Esophagus muscularis mucosa (tissue), 4 donors: ENCODE results near the gene AGAP1. TPM values are rescaled to one million over a fixed set of nuclear protein-coding genes. Genes with fewer than 3 reads are reported as not detected.

Experiments
- DNase-seq: peaks from one replicate; pipeline ENCODE4 v3.0.0-alpha.2; 2017; ENCODE audit errors: extremely low spot score
- H3K27ac ChIP-seq, 4 donors: fragments of 200-600 bp; sonication (generic); replicated peaks in 1 of 4; 1 replicate in 3 of 4; 2 replicates in 1 of 4; pipeline ENCODE4 v1.5.1; 2016 to 2019; ENCODE audit warnings: mild to moderate bottlenecking in 1 of 4
- H3K27me3 ChIP-seq, 4 donors: fragments of 200-600 bp; sonication (generic); one replicate each; pipeline versions ENCODE4 v1.5.1 to v1.6.0; 2016 to 2019
- H3K36me3 ChIP-seq, 4 donors: fragments of 200-600 bp; sonication (generic); one replicate each; pipeline ENCODE4 v1.5.1; 2016 to 2019
- H3K4me1 ChIP-seq, 4 donors: fragments of 200-600 bp; sonication (generic); one replicate each; pipeline ENCODE4 v1.5.1; 2016 to 2019
- H3K4me3 ChIP-seq, 4 donors: fragments of 200-600 bp; sonication (generic); 1 replicate in 2 of 4; 2 replicates in 2 of 4; pipeline ENCODE4 v1.5.1; 2016 to 2019; ENCODE audit warnings: mild to moderate bottlenecking in 4 of 4, moderate library complexity in 1 of 4
- H3K9me3 ChIP-seq, 4 donors: fragments of 200-600 bp; sonication (generic); 1 replicate in 3 of 4; 2 replicates in 1 of 4; pipeline ENCODE4 v1.5.1; 2016 to 2019
- CTCF ChIP-seq, 3 experiments: fragments of 200-600 bp in 2 of 3; fragments of 450-650 bp in 1 of 3; sonication (generic) in 2 of 3; IDR thresholded peaks; one replicate each; pipeline ENCODE4 v1.5.1; 2017 to 2019; ENCODE audit warnings: antibody characterized with exemption in 3 of 3, mild to moderate bottlenecking in 2 of 3, moderate library complexity in 1 of 3
- EP300 ChIP-seq: sonication (generic); formaldehyde crosslinking; IDR thresholded peaks from one replicate; pipeline ENCODE4 v1.6.1; 2017; ENCODE audit warnings: antibody characterized with exemption
- POLR2A ChIP-seq: fragments of 450-650 bp; IDR thresholded peaks from one replicate; pipeline ENCODE4 v1.6.1; 2017; ENCODE audit warnings: antibody characterized with exemption, moderate library complexity, mild to moderate bottlenecking, low read depth
- POLR2AphosphoS5 ChIP-seq, 2 donors: sonication (generic); formaldehyde crosslinking; IDR thresholded peaks; one replicate each; pipeline ENCODE4 v1.6.1; 2017; ENCODE audit warnings: antibody characterized with exemption in 2 of 2
- WGBS: methylation state at CpG from one replicate; pipeline ENCODE4 v1.1.5; 2018; 5-methylcytosine and 5-hydroxymethylcytosine counted together
- intact Hi-C: fragments of 100-400 bp; cut with DNase I; formaldehyde crosslinking; loops from one replicate; pipeline ENCODE4 v1.15.1; 2023
- total RNA-seq, 4 donors: library from RNA; depleted of rRNA; stranded (reverse); fragments of >200 nt; gene quantifications; one replicate each; pipeline versions ENCODE4 v1.1.0 to v1.2.1, GENCODE V29; 2016

AGAP1 gene
- total RNA-seq, 4 donors from 2014 or later = 37.9 to 62.4 (median 47.2) TPM

GRCh38 chr2:235914756-235915155 lies 420.9 kb downstream of the AGAP1 start:
- Histone ChIP-seq H3K27ac (no peak overlapping the region), H3K27me3 (no peaks in the 10 kb centered on the region), H3K4me1 (no peaks in the 10 kb centered on the region), H3K36me3 (peaks cover 0 to 34% (median 19%) of the 10 kb centered on the region in 4 donors), H3K4me3 (no peak overlapping the region), H3K9me3 (no peaks in the 10 kb centered on the region)
- intact Hi-C loops = no loop called here
- 99% methylated on average over 7 of the region's 9 CpGs for WGBS
- no peak for DNase-seq
- TF ChIP-seq EP300 = no peak
- no peak for TF ChIP-seq POLR2AphosphoS5 (IDR thresholded peaks at IDR 0.05)
- TF ChIP-seq POLR2A = no peak

GRCh38 chr2:235917506-235917905 lies 423.7 kb downstream of the AGAP1 start:
- H3K4me1 ChIP-seq = peaks cover 0 to 6% (median 0%) of the 10 kb centered on the region in 4 donors
- 90% methylated on average over 19 of the region's 19 CpGs for WGBS
- H3K4me3 ChIP-seq = no peak overlapping the region
- peaks cover 0 to 30% (median 13%) of the 10 kb centered on the region in 4 donors for H3K36me3 ChIP-seq
- H3K27me3 ChIP-seq = no peaks in the 10 kb centered on the region
- no peak for DNase-seq
- TF ChIP-seq EP300 (no peak), POLR2A (no peak), CTCF (IDR thresholded peaks at IDR 0.05) (no peak), POLR2AphosphoS5 (IDR thresholded peaks at IDR 0.05) (no peak)
- intact Hi-C loops = no loop called here
- H3K9me3 ChIP-seq = no peaks in the 10 kb centered on the region
- H3K27ac ChIP-seq = no peak overlapping the region

- no peak for DNase-seq
- Histone ChIP-seq H3K4me1 (peaks cover 0 to 6% (median 0%) of the 10 kb centered on the region in 4 donors), H3K36me3 (peaks cover 0 to 29% (median 13%) of the 10 kb centered on the region in 4 donors), H3K9me3 (no peaks in the 10 kb centered on the region), H3K27ac (no peak overlapping the region), H3K27me3 (no peaks in the 10 kb centered on the region), H3K4me3 (no peak overlapping the region)
- intact Hi-C loops = no loop called here
- TF ChIP-seq EP300 (no peak), POLR2A (no peak), CTCF (IDR thresholded peaks at IDR 0.05) (no peak), POLR2AphosphoS5 (IDR thresholded peaks at IDR 0.05) (no peak)
- 89% methylated on average over 8 of the region's 8 CpGs for WGBS
Observed at GRCh38 chr2:235918876-235919275, 425.0 kb downstream of the AGAP1 start.

- intact Hi-C loops = no loop called here
- peaks cover 0 to 15% (median 2%) of the 10 kb centered on the region in 4 donors for H3K36me3 ChIP-seq
- peaks cover 0 to 6% (median 0%) of the 10 kb centered on the region in 4 donors for H3K4me1 ChIP-seq
- no peak for DNase-seq
- WGBS = 95% methylated on average over 7 of the region's 7 CpGs
- no peaks in the 10 kb centered on the region for H3K27me3 ChIP-seq
- no peak overlapping the region for H3K27ac ChIP-seq
- H3K9me3 ChIP-seq = no peaks in the 10 kb centered on the region
- TF ChIP-seq POLR2AphosphoS5 (IDR thresholded peaks at IDR 0.05) = no peak
- TF ChIP-seq EP300 = no peak
- no peak for TF ChIP-seq CTCF (IDR thresholded peaks at IDR 0.05)
- TF ChIP-seq POLR2A = no peak
- no peak overlapping the region for H3K4me3 ChIP-seq
Observed at GRCh38 chr2:235920216-235920865, 426.5 kb downstream of the AGAP1 start.

- DNase-seq = no peak
- peaks cover 0 to 6% (median 0%) of the 10 kb centered on the region in 4 donors for H3K4me1 ChIP-seq
- H3K27ac ChIP-seq = no peak overlapping the region
- intact Hi-C loops = no loop called here
- no peaks in the 10 kb centered on the region for H3K27me3 ChIP-seq
- H3K36me3 ChIP-seq = peaks cover 0 to 10% (median 0%) of the 10 kb centered on the region in 4 donors
- WGBS = 83% methylated on average over 15 of the region's 15 CpGs
- H3K9me3 ChIP-seq = no peaks in the 10 kb centered on the region
- no peak overlapping the region for H3K4me3 ChIP-seq
- TF ChIP-seq POLR2AphosphoS5 (IDR thresholded peaks at IDR 0.05) (no peak), POLR2A (no peak), CTCF (IDR thresholded peaks at IDR 0.05) (no peak), EP300 (no peak)
Observed at GRCh38 chr2:235921508-235922191, 427.8 kb downstream of the AGAP1 start.
